Mesenchymal stem cell (in vitro differentiated cells and primary cell): ENCODE data around the gene PRSS22.

Experiments
- DNase-seq: peaks from one replicate; pipeline ENCODE4 v3.0.0-alpha.2; 2013
- H2AFZ ChIP-seq: one replicate; pipeline ENCODE4 v1.6.1; 2013; ENCODE audit warnings: low read depth, mild to moderate bottlenecking, control low read depth, inconsistent platforms, low read length, moderate library complexity
- H2AK5ac ChIP-seq: 2 replicates; pipeline ENCODE4 v1.6.1; 2013; ENCODE audit warnings: low read length, moderate library complexity, mild to moderate bottlenecking, inconsistent platforms; ENCODE audit not compliant: severe bottlenecking
- H2BK120ac ChIP-seq: one replicate; pipeline ENCODE4 v1.6.1; 2013; ENCODE audit warnings: low read depth, mild to moderate bottlenecking, inconsistent platforms, low read length, moderate library complexity
- H2BK12ac ChIP-seq, 2 experiments: one replicate each; pipeline ENCODE4 v1.6.1; 2013; ENCODE audit warnings: inconsistent platforms in 2 of 2, low read length in 2 of 2, mild to moderate bottlenecking in 2 of 2, moderate library complexity in 2 of 2, control low read depth in 1 of 2
- H2BK15ac ChIP-seq: one replicate; pipeline ENCODE4 v1.6.1; 2013; ENCODE audit warnings: mild to moderate bottlenecking, low read depth, inconsistent platforms; ENCODE audit not compliant: poor library complexity, severe bottlenecking
- H2BK5ac ChIP-seq: 2 replicates; pipeline ENCODE4 v1.6.1; 2013; ENCODE audit warnings: low read depth, mild to moderate bottlenecking, low read length, control low read depth, inconsistent platforms; ENCODE audit not compliant: poor library complexity, severe bottlenecking
- H3K14ac ChIP-seq, 2 experiments: one replicate each; pipeline ENCODE4 v1.6.1; 2013; ENCODE audit warnings: inconsistent platforms in 2 of 2, low read length in 2 of 2, control low read depth in 1 of 2, mild to moderate bottlenecking in 1 of 2, moderate library complexity in 1 of 2
- H3K18ac ChIP-seq, 2 experiments: one replicate each; pipeline ENCODE4 v1.6.1; 2013; ENCODE audit warnings: inconsistent platforms in 2 of 2, low read length in 2 of 2, control low read depth in 1 of 2, low read depth in 1 of 2, mild to moderate bottlenecking in 1 of 2
- H3K23ac ChIP-seq, 2 experiments: one replicate each; pipeline ENCODE4 v1.6.1; 2013; ENCODE audit warnings: inconsistent platforms in 2 of 2, low read length in 2 of 2, mild to moderate bottlenecking in 2 of 2, moderate library complexity in 2 of 2, control low read depth in 1 of 2
- H3K27ac ChIP-seq: 2 replicates; pipeline ENCODE4 v1.5.1; 2013; ENCODE audit warnings: mild to moderate bottlenecking, moderate library complexity, low read length, control low read depth, inconsistent platforms; ENCODE audit not compliant: poor library complexity, severe bottlenecking
- H3K27me3 ChIP-seq, 2 experiments: 2 replicates each; pipeline versions ENCODE4 v1.6.1 to v1.7.0; 2013; ENCODE audit warnings: low read length in 2 of 2, mild to moderate bottlenecking in 2 of 2, moderate library complexity in 2 of 2, control low read depth in 1 of 2, inconsistent platforms in 1 of 2; ENCODE audit not compliant: control insufficient read depth in 1 of 2, insufficient read depth in 1 of 2
- H3K36me3 ChIP-seq, 2 experiments: 2 replicates each; pipeline versions ENCODE4 v1.6.1 to v1.7.0; 2013; ENCODE audit warnings: low read length in 2 of 2, control low read depth in 1 of 2, inconsistent platforms in 1 of 2, low read depth in 1 of 2, mild to moderate bottlenecking in 1 of 2; ENCODE audit not compliant: insufficient read depth in 2 of 2, control insufficient read depth in 1 of 2
- H3K4ac ChIP-seq, 2 experiments: one replicate each; pipeline ENCODE4 v1.6.1; 2013; ENCODE audit warnings: inconsistent platforms in 2 of 2, low read length in 2 of 2, mild to moderate bottlenecking in 2 of 2, moderate library complexity in 2 of 2, control low read depth in 1 of 2, low read depth in 1 of 2
- H3K4me1 ChIP-seq: 2 replicates; pipeline ENCODE4 v1.6.1; 2013; ENCODE audit warnings: low read depth, low read length, control low read depth; ENCODE audit not compliant: control insufficient read depth, insufficient read depth
- H3K4me2 ChIP-seq: 2 replicates; pipeline ENCODE4 v1.6.1; 2013; ENCODE audit warnings: low read length, mild to moderate bottlenecking, inconsistent platforms; ENCODE audit not compliant: poor library complexity, severe bottlenecking
- H3K4me3 ChIP-seq, 2 experiments: 2 replicates each; pipeline versions ENCODE4 v1.5.1 to v1.7.0; 2013; ENCODE audit warnings: low read length in 2 of 2, mild to moderate bottlenecking in 2 of 2, control low read depth in 1 of 2, low read depth in 1 of 2; ENCODE audit not compliant: insufficient read depth in 1 of 2
- H3K79me1 ChIP-seq: replicated peaks from 2 replicates; pipeline ENCODE4 v1.6.1; 2013; ENCODE audit warnings: mild to moderate bottlenecking, control low read depth, low read length, inconsistent platforms; ENCODE audit not compliant: poor library complexity, severe bottlenecking
- H3K9ac ChIP-seq: 2 replicates; pipeline ENCODE4 v1.7.0; 2013; ENCODE audit warnings: mild to moderate bottlenecking, low read length, moderate library complexity
- H3K9me3 ChIP-seq: 2 replicates; pipeline ENCODE4 v1.7.0; 2013; ENCODE audit warnings: mild to moderate bottlenecking, low read length; ENCODE audit not compliant: control insufficient read depth
- H4K8ac ChIP-seq: one replicate; pipeline ENCODE4 v1.6.1; 2013; ENCODE audit warnings: inconsistent platforms, mild to moderate bottlenecking, low read length, moderate library complexity
- H4K91ac ChIP-seq: one replicate; pipeline ENCODE4 v1.6.1; 2013; ENCODE audit warnings: mild to moderate bottlenecking, low read length, inconsistent platforms
- WGBS: methylation state at CpG from one replicate; pipeline ENCODE4 v1.1.7; 2013; ENCODE audit warnings: mixed read lengths; 5-methylcytosine and 5-hydroxymethylcytosine counted together

The PRSS22 gene

GRCh38 chr16:2842340-2843000, 15.5 kb downstream of the PRSS22 start:
- WGBS, result 64% methylated on average over 40 of the region's 40 CpGs

GRCh38 chr16:2841606-2842339, 16.2 kb downstream of the PRSS22 start:
- H2BK12ac ChIP-seq, result no peak overlapping the region

More at GRCh38 chr16:2842340-2843000, 15.5 kb downstream of the PRSS22 start:
- H3K14ac ChIP-seq, result no peak overlapping the region
- no peak for DNase-seq
- no peak overlapping the region for H2BK12ac ChIP-seq
- no peak overlapping the region for H3K4ac ChIP-seq
- H2BK15ac ChIP-seq, result no peak overlapping the region
- no peak overlapping the region for H2BK5ac ChIP-seq
- H3K18ac ChIP-seq, result no peak overlapping the region
- H3K27ac ChIP-seq, result no peak overlapping the region
- peaks cover 13% of the 10 kb centered on the region for H3K4me1 ChIP-seq
- H3K36me3 ChIP-seq, result no peaks in the 10 kb centered on the region
- H3K79me1 ChIP-seq, result no peaks in the 10 kb centered on the region
- H4K8ac ChIP-seq, result no peak overlapping the region
- no peaks in the 10 kb centered on the region for H3K9me3 ChIP-seq
- H3K4me3 ChIP-seq, result peak overlapping the region in 1 of 2 experiments; percentile 62
- no peaks in the 10 kb centered on the region for H3K27me3 ChIP-seq
- H3K9ac ChIP-seq, result no peak overlapping the region
- H2BK120ac ChIP-seq, result no peak overlapping the region
- H3K4me2 ChIP-seq, result no peak overlapping the region
- no peak overlapping the region for H3K23ac ChIP-seq
- no peak overlapping the region for H2AK5ac ChIP-seq
- H2AFZ ChIP-seq, result no peak overlapping the region
- peak overlapping the region; percentile 9 for H4K91ac ChIP-seq

GRCh38 chr16:2840914-2841313, 17.1 kb downstream of the PRSS22 start:
- no peak overlapping the region for H3K9ac ChIP-seq
- 87% methylated on average over 12 of the region's 12 CpGs for WGBS
- no peak overlapping the region for H2AK5ac ChIP-seq
- H3K4ac ChIP-seq, result no peak overlapping the region
- no peaks in the 10 kb centered on the region for H3K36me3 ChIP-seq
- no peak overlapping the region for H3K4me2 ChIP-seq
- H3K79me1 ChIP-seq, result no peaks in the 10 kb centered on the region
- no peak overlapping the region for H3K14ac ChIP-seq
- no peak for DNase-seq
- H3K23ac ChIP-seq, result no peak overlapping the region
- no peak overlapping the region for H2BK12ac ChIP-seq
- H4K91ac ChIP-seq, result no peak overlapping the region
- no peak overlapping the region for H4K8ac ChIP-seq
- no peak overlapping the region for H2AFZ ChIP-seq
- peaks cover 22% of the 10 kb centered on the region for H3K4me1 ChIP-seq
- no peak overlapping the region for H3K18ac ChIP-seq
- no peaks in the 10 kb centered on the region for H3K9me3 ChIP-seq
- H3K4me3 ChIP-seq, result no peak overlapping the region
- H3K27ac ChIP-seq, result no peak overlapping the region
- no peak overlapping the region for H2BK5ac ChIP-seq
- no peak overlapping the region for H2BK120ac ChIP-seq
- peak overlapping the region; percentile 88 for H2BK15ac ChIP-seq
- no peaks in the 10 kb centered on the region for H3K27me3 ChIP-seq

More at GRCh38 chr16:2841606-2842339, 16.2 kb downstream of the PRSS22 start:
- peaks cover 13% of the 10 kb centered on the region for H3K4me1 ChIP-seq
- H3K9me3 ChIP-seq, result no peaks in the 10 kb centered on the region
- H2AK5ac ChIP-seq, result no peak overlapping the region
- no peak overlapping the region for H2BK120ac ChIP-seq
- H3K18ac ChIP-seq, result no peak overlapping the region
- no peak overlapping the region for H3K4me2 ChIP-seq
- H2BK15ac ChIP-seq, result no peak overlapping the region
- WGBS, result 93% methylated on average over 18 of the region's 18 CpGs
- H3K23ac ChIP-seq, result no peak overlapping the region
- no peak overlapping the region for H3K14ac ChIP-seq
- no peak overlapping the region for H2AFZ ChIP-seq
- H3K27ac ChIP-seq, result no peak overlapping the region
- no peak for DNase-seq
- no peak overlapping the region for H3K4ac ChIP-seq
- H4K8ac ChIP-seq, result no peak overlapping the region
- H2BK5ac ChIP-seq, result no peak overlapping the region
- no peak overlapping the region for H3K9ac ChIP-seq
- no peaks in the 10 kb centered on the region for H3K36me3 ChIP-seq
- H3K27me3 ChIP-seq, result no peaks in the 10 kb centered on the region
- H4K91ac ChIP-seq, result no peak overlapping the region
- H3K4me3 ChIP-seq, result peak overlapping the region in 1 of 2 experiments; percentile 62
- no peaks in the 10 kb centered on the region for H3K79me1 ChIP-seq

DNA sequence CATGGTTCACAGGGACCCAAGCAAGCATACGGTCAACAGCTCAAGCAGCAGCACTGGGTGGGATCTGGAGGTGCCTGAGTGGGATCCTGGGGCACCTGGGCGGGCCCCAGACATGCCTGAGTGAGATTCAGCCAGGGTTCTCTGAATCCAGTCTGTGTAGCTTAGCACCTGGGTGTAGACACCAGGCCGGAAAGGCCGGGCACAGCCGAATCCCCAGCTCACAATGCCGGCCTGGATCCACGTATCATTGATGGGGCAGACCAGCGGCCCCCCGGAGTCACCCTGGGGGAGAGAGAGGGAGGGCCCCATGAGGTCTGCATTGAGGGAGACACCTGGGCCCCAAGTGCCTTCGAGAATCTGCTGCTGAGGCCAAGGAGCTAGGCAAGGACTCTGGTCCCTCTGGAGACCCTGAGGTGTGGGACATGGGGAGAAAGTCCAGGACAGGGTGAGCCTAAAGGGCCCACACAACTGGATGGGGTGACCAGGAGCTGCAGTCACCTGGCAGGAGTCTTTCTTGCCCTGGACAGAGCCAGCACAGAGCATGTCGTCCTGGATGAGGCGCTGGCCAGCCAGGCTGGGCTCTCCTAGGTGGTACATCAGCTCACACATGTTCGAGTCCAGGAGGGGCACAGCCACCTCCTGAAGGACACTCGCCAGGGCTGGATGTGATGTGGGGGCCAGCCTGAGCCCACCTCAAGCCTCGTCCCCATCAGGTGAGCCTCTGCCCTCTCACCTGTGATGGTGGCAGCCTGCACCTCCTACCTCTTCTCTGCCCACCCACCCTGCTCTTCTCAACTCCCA, 18.1 kb downstream of the PRSS22 start:
- no peak overlapping the region for H3K23ac ChIP-seq

More for the DNA sequence above, 18.1 kb downstream of the PRSS22 start:
- Histone ChIP-seq H3K79me1 (no peaks in the 10 kb centered on the region), H2BK120ac (no peak overlapping the region), H4K91ac (no peak overlapping the region), H2BK5ac (no peak overlapping the region), H2AFZ (no peak overlapping the region), H3K9ac (peak overlapping the region; percentile 5), H2AK5ac (no peak overlapping the region), H3K4me1 (peaks cover 30% of the 10 kb centered on the region), H4K8ac (no peak overlapping the region), H3K27me3 (no peaks in the 10 kb centered on the region), H3K4me3 (no peak overlapping the region), H3K4me2 (no peak overlapping the region), H3K36me3 (no peaks in the 10 kb centered on the region), H2BK12ac (no peak overlapping the region), H2BK15ac (peak overlapping the region; percentile 50), H3K9me3 (no peaks in the 10 kb centered on the region), H3K27ac (no peak overlapping the region), H3K18ac (no peak overlapping the region), H3K14ac (peak overlapping the region in 1 of 2 experiments; percentile 42), H3K4ac (no peak overlapping the region)
- WGBS, result 87% methylated on average over 15 of the region's 15 CpGs
- no peak for DNase-seq
